HTR-8/SVneo (cell line): Measurements from ENCODE around the gene CFAP119.

ENCODE experiments used
- DNase-seq: peaks from one replicate; pipeline ENCODE4 v3.0.0; 2011; ENCODE audit warnings: low spot score, mixed read lengths; ENCODE audit not compliant: insufficient read length
- FAIRE-seq: peaks from 2 replicates; lab custom pipeline; 2011; peaks lifted over from hg19 to GRCh38; lab: Jason Lieb, UNC

Gene CFAP119

DNA sequence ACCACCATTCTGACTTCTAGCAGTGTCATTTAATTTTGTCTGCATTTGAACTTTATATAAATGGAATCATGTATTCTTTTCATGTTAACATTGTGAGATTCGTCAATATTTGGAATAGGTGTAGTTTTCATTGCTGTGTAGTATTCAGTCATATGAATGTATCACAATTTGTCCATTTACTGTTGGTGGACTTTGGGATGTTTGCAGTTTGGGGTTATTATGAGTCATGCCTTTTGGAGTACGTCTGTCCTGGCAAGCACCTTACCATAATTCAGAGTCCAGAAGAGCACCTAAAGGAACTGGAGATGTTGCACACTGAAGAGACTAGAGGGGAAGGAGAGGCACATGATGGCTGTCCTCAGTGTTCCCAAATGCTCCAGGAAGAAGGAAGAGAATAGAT, 16.8 kb downstream of the CFAP119 start:
- DNase-seq: no peak
- FAIRE-seq: no peak

- no peak for DNase-seq
- FAIRE-seq: no peak
These were observed 17.7 kb downstream of the CFAP119 start for GRCh38 chr16:30744183-30744582.

- no peak for DNase-seq
- no peak for FAIRE-seq
These were observed 18.1 kb downstream of the CFAP119 start for GRCh38 chr16:30743716-30744115.

GRCh38 chr16:30741461-30741914, 20.4 kb downstream of the CFAP119 start:
- DNase-seq (peak; percentile 85), FAIRE-seq (peak; percentile 68)

DNA sequence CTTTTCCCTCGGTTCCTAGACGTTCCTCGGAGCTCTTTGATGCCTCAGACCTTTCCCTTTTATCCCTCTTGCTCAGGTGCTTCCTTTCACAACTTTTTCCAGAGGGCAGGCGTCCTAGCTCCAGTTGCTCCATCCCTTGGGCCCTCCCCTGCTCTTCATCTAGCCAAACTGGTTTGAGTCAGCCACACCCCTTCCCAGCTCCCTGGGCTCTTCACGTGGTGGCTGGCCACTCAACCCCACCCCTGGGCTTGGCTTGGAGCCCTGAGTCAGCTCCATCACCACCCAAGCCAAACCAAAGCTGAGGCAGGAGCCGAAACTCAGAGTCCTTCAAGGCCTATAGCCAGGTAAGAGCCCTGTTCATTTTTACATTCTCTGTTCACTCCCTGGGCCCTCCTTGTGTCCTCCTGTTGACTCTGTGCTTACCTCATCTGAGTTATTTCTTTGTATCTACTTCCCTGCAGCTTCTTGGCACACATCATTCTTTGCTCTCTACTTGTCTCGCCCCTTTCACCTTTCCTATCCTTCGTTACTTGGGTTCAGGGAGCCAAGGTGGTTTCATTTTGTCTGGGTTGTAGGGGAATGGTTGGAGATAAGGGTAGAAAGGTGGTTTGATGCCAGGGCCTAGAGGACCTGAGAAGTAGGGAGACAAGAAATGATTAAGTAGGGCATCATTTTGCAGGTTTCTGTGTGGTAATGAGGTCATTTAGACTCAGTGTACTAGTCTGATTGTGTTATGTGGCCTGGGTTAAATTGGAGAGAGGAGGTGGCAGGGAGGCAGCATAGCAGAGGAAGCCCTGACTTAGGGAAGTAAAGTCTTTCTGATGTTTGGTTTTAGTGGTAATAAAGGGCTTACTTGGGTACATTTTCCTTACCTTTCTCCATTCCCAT, 21.3 kb downstream of the CFAP119 start:
- DNase-seq (peak; percentile 53), FAIRE-seq (peak; percentile 54)

DNA sequence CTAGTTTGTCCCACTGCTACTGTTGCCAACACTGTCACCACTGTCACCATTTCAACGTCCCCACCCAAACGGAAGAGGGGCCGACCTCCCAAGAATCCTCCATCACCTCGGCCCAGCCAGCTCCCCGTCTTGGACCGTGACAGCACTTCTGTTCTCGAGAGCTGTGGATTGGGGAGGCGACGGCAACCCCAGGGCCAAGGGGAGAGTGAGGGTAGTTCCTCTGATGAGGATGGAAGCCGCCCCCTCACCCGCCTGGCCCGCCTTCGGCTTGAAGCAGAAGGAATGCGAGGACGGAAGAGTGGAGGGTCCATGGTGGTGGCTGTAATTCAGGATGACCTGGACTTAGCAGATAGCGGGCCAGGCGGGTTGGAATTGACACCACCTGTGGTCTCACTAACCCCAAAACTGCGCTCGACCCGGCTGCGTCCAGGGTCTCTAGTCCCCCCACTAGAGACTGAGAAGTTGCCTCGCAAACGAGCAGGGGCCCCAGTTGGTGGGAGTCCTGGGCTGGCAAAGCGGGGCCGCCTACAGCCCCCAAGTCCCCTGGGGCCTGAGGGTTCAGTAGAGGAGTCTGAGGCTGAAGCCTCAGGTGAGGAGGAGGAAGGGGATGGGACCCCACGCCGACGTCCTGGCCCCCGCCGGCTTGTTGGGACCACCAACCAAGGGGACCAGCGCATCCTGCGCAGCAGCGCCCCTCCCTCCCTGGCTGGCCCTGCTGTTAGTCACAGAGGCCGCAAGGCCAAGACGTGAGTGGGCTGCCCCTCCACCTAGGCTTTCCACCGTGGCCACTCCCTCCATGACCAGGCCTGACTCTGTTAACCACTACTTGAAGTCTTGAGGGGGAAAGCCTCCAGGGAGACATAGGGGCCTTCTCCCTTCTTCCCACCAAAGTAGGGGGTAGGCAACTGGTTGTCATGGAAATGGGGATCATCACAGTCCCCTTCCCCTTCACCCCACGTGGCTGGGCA, 22.6 kb downstream of the CFAP119 start:
- DNase-seq (no peak), FAIRE-seq (no peak)

DNA sequence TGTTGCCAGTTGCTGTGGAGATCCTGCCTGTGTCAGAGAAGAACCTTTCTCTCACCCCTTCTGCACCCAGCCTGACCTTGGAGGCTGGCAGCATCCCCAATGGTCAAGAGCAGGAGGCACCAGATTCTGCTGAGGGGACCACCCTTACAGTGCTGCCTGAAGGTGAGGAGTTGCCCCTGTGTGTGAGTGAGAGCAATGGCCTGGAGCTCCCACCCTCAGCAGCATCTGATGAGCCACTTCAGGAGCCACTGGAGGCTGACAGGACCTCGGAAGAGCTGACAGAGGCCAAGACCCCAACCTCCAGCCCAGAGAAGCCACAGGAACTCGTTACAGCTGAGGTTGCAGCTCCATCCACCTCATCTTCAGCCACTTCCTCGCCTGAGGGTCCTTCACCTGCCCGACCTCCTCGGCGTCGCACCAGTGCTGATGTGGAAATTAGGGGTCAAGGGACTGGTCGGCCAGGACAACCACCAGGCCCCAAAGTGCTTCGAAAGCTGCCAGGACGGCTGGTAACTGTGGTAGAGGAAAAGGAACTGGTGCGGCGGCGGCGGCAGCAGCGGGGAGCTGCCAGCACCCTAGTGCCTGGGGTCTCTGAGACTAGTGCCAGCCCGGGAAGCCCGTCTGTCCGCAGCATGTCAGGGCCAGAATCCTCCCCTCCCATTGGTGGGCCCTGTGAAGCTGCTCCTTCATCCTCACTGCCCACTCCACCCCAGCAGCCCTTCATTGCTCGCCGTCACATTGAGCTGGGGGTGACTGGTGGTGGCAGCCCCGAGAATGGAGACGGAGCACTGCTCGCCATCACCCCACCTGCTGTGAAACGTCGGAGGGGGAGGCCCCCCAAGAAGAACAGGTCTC, 23.8 kb downstream of the CFAP119 start:
- FAIRE-seq (no peak), DNase-seq (no peak)

DNA sequence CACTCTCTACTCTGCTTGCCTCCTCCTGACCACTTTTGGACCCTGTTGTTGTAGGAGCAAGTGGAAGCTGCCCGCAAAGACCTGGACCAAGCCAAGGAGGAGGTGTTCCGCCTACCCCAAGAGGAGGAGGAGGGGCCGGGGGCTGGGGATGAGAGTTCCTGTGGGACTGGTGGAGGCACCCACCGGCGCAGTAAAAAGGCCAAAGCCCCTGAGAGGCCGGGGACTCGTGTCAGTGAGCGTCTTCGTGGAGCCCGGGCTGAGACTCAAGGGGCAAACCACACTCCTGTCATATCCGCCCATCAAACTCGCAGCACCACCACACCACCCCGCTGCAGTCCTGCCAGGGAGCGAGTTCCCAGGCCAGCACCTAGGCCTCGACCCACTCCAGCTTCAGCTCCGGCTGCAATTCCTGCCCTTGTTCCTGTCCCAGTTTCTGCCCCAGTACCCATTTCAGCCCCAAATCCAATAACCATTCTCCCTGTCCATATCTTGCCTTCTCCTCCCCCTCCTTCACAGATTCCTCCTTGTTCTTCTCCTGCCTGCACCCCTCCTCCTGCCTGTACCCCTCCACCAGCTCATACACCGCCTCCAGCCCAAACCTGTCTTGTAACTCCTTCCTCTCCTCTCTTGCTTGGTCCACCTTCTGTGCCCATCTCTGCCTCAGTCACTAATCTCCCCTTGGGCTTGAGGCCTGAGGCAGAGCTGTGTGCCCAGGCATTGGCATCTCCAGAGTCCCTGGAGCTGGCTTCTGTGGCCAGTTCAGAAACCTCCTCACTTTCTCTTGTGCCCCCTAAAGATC, 24.7 kb downstream of the CFAP119 start:
- FAIRE-seq (no peak), DNase-seq (no peak)

DNA sequence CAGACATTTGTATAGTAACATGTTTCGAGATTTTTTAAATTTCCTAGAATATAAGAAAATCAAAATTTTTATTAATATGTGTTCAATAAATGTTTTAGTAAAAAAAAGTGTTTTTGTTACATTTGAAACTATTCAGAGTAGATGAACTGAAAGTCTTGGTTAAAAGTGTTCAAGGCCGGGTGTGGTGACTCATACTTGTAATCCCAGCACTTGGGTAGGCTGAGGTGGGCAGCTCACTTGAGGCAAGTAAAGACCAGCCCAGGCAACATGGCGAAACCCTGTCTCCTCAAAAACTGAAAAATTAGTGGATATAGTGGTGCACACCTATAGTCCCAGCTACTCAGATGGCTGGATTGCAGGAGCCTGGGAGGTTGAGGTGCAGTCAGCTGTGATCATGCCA, 30.5 kb downstream of the CFAP119 start:
- FAIRE-seq (no peak), DNase-seq (no peak)

DNA sequence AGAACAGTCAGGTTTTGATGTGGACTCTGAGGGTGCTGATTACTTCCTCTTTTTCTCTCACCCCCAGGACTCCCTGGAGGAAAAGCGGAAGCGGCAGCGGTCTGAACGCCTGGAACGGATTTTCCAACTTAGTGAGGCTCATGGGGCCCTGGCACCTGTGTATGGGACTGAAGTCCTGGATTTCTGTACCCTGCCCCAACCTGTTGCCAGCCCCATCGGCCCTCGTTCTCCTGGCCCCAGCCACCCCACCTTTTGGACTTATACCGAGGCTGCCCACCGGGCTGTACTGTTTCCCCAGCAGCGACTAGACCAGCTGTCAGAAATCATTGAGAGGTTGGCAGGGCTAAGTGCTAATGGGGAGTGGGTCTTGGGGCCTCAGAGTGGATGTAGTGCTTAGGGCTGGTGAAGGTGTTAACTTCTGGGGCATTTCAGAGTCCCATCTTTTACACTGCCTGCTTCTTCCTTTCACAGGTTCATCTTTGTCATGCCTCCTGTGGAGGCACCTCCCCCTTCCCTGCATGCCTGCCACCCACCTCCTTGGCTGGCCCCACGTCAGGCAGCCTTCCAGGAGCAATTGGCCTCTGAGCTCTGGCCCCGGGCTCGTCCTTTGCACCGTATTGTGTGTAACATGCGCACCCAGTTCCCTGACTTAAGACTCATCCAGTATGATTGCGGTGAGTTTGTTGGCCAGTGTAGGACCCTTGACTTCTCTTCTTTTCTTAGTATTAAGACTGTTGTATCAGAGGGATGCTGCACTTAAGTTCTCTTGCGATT, 32.8 kb downstream of the CFAP119 start:
- no peak for FAIRE-seq
- no peak for DNase-seq

GRCh38 chr16:30728321-30728720, 33.5 kb downstream of the CFAP119 start:
- no peak for FAIRE-seq
- DNase-seq: no peak

DNA sequence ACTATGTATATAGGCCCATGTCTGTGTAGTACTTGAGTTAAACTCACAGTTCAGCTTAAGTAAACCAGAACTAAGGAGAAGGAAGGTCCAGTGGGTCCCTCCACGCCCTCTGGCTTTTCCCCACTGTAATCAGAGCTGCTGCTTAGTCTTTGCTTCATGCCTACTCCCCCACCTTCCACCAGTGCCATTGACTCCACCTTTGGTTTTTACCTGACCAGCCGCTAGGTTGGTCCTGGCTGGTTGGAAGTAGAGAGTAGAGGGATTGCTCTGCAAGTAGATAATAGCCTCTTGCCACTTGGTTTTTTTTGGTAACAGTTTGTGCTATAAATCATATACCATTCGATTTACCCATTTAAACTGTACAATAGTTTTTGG, 36.5 kb downstream of the CFAP119 start:
- peak; percentile 36 for FAIRE-seq
- no peak for DNase-seq

DNA sequence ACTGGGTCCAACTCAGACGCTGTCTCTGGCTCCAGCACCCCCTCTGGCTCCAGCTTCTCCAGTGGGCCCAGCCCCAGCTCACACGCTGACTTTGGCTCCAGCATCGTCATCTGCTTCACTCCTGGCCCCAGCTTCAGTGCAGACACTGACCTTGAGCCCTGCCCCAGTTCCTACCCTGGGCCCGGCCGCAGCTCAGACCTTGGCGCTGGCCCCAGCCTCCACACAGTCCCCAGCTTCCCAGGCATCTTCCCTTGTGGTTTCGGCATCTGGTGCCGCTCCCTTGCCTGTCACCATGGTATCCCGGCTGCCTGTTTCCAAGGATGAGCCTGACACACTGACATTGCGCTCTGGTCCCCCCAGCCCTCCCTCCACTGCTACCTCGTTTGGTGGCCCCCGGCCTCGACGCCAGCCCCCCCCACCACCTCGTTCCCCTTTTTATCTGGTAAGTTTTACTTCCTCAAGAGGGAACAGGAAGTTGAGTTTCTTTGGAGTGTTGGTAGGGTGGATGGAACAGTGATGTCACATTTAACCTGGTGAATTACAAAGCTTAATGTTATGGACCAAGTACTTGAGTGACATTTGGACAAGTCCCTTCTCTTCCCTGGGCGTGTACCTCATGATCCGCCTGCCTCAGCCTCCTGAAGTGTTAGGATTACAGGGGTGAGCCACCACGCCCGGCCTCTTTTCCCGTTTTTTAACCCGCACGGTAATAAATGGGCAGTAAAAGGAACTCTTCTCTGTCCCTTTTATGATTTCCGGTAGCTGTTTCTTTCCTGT, 37.0 kb downstream of the CFAP119 start:
- DNase-seq (no peak), FAIRE-seq (no peak)

DNA sequence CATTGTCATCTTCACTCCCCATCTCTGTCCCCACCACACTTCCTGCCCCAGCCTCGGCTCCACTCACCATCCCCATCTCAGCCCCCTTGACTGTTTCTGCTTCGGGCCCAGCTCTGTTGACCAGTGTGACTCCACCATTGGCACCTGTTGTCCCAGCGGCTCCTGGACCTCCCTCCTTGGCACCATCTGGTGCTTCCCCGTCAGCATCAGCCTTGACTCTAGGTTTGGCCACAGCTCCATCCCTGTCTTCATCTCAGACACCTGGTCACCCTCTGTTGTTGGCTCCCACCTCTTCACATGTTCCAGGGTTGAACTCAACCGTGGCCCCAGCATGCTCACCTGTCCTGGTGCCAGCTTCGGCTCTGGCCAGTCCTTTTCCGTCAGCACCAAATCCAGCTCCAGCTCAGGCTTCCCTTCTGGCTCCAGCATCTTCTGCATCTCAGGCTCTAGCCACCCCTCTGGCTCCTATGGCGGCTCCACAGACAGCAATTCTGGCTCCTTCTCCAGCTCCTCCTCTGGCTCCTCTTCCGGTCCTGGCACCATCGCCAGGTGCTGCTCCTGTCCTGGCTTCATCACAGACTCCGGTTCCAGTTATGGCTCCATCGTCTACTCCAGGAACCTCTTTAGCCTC, 38.0 kb downstream of the CFAP119 start:
- FAIRE-seq (no peak), DNase-seq (no peak)

DNA sequence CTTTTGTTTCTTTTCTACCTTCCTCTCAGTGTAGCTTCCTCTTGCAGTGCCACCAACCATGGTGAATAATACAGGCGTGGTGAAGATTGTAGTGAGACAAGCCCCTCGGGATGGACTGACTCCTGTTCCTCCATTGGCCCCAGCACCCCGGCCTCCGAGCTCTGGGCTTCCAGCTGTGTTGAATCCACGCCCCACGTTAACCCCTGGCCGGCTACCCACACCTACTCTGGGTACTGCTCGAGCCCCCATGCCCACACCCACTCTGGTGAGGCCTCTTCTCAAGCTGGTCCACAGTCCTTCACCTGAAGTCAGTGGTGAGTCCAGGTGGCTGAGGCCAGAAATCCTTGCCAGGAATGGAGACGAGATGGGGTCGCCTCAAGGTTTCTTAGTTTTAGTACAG, 38.9 kb downstream of the CFAP119 start:
- FAIRE-seq: no peak

GRCh38 chr16:30722443-30722842, 39.4 kb downstream of the CFAP119 start:
- DNase-seq: no peak
- no peak for FAIRE-seq

More for the DNA sequence above, 38.9 kb downstream of the CFAP119 start:
- no peak for DNase-seq

DNA sequence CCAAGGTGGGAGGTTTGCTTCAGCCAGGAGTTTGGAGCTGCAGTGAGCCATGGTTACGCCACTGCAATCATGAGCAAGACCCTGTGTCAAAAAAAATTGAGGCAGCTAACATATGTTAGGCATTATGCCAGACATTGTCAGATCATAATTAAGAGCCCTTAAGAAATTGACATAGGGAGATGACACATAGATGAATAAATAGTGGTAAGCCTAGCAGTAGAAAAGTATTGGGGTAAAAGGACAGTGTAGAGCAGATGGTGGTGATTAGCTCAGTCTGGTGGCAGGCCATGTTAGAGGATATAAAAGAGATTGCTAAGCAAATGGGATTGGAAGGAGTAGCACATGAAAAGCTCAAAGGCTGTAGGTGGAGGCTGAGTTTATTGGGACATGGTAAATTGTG, 40.3 kb downstream of the CFAP119 start:
- no peak for FAIRE-seq
- DNase-seq: no peak
